GM18526 (cell line): ENCODE results near the gene CLBA1.

Source experiments
- POLR2A ChIP-seq: IDR thresholded peaks from 3 replicates; pipeline ENCODE4 v1.6.1; 2011; ENCODE audit not compliant: insufficient read length; ENCODE audit errors: extremely low read depth

CLBA1 gene

GRCh38 chr14:104970231-104971068 lies 15.1 kb upstream of the CLBA1 start:
- TF ChIP-seq POLR2A = no peak

GRCh38 chr14:104971447-104972240 lies 13.9 kb upstream of the CLBA1 start:
- no peak for TF ChIP-seq POLR2A

GRCh38 chr14:104972301-104973134 lies 13.1 kb upstream of the CLBA1 start:
- TF ChIP-seq POLR2A = no peak

- TF ChIP-seq POLR2A = no peak
Measured at GRCh38 chr14:104973135-104973384, 12.5 kb upstream of the CLBA1 start.

GRCh38 chr14:104973385-104974145 lies 12.0 kb upstream of the CLBA1 start:
- no peak for TF ChIP-seq POLR2A

- TF ChIP-seq POLR2A = no peak
Measured at GRCh38 chr14:104974146-104974541, 11.4 kb upstream of the CLBA1 start.

GRCh38 chr14:104974665-104975390 lies 10.8 kb upstream of the CLBA1 start:
- TF ChIP-seq POLR2A = no peak

- no peak for TF ChIP-seq POLR2A
Measured at GRCh38 chr14:104975481-104976197, 9.9 kb upstream of the CLBA1 start.

- no peak for TF ChIP-seq POLR2A
Measured at GRCh38 chr14:104976198-104977007, 9.2 kb upstream of the CLBA1 start.

GRCh38 chr14:104977008-104977680 lies 8.4 kb upstream of the CLBA1 start:
- no peak for TF ChIP-seq POLR2A

GRCh38 chr14:104977681-104978653 lies 7.6 kb upstream of the CLBA1 start, which contains the start of gene AHNAK2:
Gene AHNAK2 (minus strand): TSS chr14:104978374. CDS start chr14:104978237, 137 bp downstream.
- no peak for TF ChIP-seq POLR2A
